Measurements from ENCODE around the gene CDC42BPG.
A peak's percentile ranks its signal among the peaks of the same experiment; 100 is the strongest.
"Not testable (repeated sequence)": the region's sequence is repeated elsewhere in the genome, so short reads cannot be mapped to it uniquely, and the experiment has no call there.

CDC42BPG gene

DNA sequence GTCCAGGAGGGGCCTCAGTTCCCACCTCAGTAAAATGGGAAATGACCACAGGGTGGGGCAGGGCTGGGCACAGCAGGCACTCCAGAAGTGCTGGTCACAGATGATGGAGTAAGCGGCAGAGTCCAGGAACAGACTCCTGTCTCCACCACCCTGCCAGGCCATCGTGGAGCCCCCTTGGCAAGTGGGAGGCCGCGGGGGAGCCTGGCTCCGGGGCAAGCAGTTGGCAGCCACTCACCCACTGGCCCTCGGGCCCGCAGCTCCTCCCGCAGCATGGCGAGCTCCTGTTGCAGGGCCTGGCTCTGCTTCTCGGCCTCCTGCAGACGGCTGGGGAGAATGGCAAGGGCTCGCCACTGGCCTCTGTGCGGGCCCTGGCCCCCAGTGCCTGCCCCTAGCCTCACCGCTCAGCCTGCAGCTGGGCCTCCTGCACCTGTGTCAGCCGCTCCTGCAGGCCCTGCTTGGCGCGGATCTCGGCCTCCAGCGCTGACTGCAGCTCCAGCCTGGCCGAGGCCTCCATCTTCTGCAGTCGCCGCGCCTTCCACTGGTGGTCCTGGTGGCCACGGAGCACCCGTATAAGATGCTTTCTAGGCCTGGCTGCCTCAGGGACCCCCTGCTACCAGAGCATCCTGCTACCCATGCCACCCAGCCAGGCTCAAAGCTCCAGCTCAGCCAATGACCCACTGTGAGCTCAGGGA is 10.3 kb downstream of the CDC42BPG start:
- no peak for FAIRE-seq

DNA sequence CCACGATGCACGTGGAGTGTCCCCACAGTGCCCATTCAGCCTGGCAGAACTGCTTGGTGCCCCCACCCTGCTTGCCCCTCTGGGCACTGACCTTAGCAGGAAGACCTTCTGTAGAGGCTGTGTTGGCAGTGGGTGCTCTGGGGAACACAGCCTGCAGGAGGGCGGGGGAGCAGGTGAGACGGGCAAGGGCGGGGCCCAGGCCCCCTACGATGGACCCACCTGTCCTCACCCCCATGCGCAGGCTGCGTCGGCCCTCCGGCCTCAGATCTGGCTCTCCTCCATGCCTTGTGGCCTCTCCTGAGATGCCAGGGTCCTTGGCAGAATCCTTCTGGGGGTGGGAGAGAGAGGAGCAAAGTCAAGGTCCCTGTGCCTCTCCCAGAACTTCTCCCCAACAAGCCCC is 10.9 kb downstream of the CDC42BPG start:
- no peak for FAIRE-seq

DNA sequence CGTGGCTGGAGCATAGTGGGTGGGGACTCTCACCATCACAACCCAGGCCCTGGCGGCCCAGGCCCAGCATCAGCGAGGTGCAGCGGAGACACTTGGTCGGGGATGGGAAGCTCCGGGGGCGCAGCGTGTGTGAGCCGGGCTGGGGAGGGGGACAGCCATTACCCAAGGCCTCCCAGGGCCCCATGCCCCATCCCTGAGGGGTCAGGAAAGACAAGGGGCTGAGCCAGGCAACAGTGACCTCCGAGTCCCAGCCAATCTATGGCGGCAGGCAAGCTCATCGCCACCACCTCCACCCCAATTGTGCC is 11.3 kb downstream of the CDC42BPG start:
- FAIRE-seq, result no peak

DNA sequence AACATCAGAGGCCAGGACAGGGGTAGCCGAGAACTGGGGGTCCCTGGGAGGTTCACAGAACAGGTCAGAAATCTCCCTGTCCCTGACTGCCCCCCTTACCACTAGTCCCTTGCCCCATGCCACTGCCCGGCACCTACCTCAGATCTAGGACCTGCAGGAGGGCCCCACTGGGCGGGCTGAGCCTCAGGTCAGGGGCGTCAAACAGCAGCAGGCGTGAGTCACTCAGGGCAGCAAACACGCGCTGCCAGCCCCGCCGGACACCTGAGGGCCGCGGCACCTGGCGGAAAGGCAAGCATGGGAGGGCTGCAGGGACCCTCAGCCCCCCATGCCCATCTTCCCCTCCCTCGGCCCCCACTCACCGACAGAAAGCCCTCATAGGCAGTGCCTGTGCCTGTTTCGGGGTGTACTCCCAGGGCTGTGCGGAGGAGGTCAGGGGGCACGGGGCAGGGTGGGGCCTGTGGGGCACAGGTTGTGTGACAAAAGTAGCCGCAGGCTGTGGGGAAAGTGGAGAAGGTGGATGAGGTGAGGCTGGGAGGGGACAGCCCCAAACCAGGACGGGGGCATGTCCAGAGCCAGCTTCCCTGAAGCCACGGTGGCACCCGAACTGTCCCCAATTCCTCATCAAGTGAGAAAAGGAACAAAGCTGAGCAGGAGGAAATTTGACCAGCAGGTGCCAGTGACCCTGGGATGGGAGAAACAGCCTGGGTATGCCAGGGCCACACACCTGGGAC is 11.8 kb downstream of the CDC42BPG start:
- FAIRE-seq, result no peak

DNA sequence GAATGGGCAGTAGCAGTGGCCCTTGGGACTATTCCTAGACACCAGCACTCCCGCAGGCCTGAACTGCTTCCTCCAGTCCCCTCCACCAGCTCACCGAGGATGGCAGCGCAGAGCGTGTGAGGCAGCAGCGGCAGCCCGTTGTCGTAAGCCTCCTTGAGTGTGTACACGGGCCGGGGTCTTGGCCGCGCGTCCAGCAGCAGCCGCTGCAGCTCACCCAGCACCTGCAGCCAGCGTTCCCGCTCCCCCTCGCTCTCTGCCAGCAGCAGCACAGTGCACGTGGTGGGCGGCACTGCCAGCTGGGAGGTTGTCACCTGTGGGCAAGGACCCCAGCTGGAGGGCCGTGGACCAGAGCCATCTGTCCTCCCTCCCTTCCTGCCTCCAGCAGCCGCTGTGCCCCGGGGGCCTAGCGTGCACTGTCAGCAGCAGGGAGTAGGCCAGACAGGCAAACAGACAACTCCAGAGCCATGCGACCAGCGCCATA is 13.0 kb downstream of the CDC42BPG start:
- FAIRE-seq, result no peak

DNA sequence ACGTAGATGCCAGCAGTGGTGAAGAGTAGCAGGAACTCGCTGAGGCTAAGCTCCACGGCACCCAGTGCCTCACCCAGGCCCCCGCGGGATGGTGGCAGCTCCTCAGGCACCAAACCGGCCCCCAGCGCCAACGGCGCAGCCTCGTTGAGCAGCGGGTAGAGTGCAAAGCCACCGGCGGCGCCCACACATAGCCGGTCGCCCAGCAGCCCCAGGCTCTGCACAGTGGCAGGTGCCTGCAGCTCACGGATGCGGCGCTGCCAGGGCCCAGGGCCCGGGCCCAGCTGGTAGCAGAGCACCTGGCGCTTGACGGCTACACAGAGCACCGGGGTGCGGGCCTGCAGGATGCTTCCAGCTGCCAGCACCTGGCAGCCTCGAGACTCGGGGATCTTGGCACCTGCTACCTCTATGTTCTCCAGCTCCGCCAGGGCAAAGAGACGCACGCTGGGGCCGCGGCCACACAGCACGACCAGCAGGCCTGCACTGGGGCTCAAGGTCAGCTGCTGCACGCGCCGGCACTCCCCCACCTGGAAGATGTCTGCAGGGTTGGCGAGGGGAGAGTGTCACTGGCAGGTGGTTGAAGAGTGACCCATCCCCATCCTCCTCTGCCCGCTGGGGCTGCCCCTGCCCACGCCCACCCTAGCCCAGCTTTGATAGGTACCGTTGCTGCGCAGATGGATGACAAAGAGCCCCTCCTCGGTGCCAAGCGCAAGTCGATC is 14.8 kb downstream of the CDC42BPG start:
- FAIRE-seq, result no peak

DNA sequence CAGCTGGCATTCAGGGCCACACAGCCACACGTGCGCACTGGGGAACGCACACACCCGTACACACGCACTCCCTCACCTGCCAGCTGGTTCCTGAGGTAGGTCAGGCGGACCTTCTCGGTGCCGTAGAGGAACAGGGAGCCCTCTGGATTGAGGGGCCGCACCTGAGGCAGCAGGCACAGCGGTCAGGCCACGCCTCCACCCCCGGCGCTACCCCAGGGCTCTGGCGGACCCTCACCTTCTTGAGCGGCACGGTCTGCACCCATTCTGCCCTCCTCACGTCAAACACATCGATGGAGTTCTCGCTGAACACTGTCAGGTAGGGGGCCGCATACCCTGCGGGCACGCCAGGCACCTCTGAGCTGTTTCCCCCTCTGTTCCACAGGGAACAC is 17.0 kb downstream of the CDC42BPG start:
- no peak for FAIRE-seq

DNA sequence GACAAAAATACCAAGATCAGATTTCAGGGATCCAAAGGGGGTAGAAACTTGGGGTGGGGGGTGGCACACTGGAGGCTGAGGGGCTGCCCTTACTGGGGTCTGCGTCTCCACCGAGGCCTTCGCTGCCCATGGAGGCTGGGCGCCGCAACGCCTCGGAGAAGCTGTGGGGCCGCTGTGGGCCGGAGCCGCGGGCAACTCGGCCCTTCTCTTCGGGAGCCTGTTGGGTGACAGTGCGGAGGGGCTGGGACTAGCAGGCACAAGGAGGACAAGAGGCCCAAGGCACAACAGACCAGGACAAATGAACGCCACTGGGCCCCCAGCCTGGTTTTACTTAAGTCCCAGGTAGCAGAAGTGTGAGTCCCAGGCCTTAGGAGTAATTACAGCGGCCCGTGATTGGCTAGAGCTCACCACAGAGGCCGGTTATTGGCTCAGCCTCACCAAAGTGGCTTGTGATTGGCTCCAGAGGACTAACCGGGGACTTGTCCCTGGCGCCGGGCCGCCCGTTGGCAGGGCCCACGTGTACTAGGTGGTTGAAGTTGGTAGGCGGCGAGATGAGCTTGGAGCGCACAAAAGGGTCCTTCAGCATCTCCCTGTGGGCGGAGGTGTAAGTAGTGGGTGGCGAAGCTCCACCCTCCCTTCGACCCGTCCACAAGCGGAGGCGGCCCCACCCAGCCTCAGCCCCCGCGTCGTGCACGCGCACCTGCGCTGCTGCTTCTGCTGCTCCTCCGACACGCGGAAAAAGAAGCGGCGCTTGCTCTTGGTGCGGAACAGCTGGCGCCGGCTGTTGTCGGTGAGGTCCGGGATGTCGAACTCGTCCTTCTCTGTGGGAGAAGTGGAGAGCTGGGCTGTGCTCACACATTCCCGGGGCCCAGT is 17.6 kb downstream of the CDC42BPG start:
- no peak for FAIRE-seq

DNA sequence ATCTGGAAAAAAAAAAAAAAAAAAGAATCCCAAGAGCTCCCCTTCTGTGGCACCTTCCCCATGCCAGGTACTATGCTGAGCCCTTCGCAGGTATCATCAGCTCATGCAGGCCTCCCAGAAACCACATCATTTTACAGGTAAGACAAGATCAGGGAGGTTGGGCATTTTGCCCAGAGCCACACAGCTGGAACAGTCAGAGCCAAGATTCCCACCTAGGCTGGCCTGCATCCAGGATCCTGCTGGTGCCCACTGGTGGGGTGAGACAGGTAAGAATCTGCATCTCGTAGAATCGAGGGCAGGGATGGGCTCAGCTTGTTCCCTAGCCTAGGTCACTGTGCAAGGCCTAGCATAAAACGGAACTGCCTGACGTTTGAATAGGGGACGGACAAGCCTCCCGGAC is 18.4 kb downstream of the CDC42BPG start:
- FAIRE-seq, result no peak

DNA sequence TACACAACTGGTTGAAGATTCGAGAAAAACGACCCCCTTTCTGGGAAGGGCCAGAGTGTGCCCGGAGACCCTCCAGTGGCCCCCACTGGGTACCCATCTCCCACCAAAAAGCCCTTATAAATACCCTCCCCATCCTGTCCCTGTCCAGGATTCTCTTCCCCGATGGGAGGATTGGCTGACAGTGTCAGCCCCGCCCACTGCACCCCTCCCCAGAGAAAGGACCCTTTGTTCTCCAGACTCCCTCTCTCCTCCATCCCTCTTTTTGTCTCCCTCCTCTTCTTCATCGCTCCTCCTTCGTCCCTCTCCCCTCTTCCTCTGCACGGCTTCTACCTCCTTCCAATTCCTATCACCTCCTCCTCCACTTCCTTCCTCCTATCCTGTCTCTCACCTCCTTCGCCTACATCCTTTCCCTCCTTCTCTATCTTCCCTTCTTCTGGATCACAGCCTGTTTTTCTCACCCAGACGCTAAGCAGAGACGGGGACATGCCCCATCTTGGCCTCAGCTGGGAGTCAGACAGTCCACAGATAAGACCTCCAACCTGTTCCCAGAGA is 20.8 kb downstream of the CDC42BPG start:
- no peak for FAIRE-seq

DNA sequence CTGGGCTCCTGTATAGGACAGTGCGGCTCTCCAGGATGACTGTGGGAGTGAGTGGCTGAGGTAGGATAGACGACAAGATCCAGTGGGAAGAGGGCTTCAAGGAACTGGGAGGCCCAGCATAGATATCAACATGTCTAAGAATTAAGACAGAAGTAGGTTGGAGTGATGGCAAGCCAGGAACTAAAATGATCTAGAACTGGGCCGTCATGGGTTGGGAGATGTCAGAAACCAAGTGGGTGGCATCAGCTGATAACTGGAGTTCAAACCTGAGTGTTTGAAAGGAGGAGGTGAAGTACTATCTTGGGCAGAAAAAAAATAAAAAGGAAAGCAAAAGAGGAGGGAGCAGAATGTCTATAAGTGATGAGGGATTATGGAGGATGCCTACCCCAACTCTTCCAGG is 27.0 kb downstream of the CDC42BPG start:
- FAIRE-seq, result no peak

DNA sequence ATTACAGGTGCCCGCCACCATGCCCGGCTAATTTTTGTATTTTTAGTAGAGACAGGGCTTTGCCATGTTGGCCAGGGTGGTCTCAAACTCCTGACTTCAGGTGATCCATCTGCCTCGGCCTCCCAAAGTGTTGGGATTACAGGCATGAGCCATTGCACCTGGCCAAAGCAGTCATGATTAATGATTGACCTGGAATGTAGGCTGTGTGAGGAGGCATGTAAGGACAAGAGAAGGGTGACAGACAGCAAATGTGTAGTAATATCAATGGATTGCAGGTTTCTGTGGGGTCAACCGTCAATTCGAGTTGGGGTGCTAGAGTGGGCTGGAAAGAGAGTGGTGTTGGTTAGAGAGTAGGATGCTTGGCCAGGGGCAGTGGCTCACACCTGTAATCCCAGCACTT is 29.0 kb downstream of the CDC42BPG start:
- not testable (repeated sequence) for FAIRE-seq

DNA sequence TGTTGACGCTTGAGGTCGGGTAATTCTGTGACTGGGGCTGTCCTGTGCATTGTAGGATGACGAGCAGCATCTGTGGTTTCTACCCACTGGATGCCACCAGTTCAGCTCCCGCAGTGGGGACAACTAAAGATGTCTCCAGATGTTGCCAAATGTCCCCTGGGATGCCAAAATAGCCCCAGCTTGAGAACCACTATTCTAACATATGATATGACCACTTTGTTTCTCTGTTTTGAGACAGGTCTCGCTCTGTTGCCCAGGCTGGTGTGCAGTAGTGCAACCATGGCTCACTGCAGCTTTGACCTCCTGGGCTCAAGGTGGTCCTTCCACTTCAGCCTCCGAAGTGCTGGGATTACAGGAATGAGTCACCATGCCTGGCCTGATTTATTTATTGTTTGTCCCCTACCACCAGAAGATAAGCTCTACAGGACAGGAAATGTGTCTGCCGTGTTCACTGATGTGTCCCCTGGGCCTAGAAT is 29.7 kb downstream of the CDC42BPG start:
- no peak for FAIRE-seq

DNA sequence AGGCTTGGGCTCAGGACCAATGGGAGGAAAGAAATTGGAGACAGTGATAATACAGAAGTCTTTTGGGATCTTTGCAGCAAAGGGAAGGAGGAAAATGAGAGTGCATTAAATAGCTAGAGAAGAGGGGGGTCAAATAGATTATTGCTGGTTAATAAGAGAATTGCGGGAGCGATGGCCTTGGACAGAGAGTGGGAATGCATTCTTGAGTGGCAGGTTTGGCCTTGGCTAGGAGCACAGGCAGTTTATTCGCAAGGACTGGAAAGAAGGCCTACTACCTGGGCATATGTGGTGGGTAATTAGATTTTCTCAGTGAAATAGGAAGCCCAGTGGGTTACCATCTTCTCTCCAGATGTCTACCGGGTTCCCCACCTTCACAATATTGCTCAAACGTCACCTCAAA is 30.6 kb downstream of the CDC42BPG start:
- FAIRE-seq, result no peak

DNA sequence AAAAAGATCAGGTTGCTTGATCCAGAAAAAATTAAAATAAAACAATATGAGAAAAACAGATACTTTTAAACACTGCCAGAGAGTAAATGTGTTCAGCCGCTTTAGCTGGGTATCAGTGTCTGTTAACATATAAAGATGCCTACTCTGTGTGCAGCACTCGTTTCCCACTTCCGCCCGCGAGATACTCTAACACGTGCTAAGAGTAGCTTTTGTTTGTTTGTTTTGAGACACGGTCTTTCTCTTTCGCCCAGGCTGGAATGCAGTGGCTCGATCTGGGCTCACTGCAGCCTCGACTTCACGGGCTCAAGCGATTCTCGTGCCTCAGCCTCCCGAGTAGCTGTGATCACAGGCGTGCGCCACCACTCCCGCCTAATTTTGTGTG is 33.6 kb downstream of the CDC42BPG start:
- FAIRE-seq, result no peak

DNA sequence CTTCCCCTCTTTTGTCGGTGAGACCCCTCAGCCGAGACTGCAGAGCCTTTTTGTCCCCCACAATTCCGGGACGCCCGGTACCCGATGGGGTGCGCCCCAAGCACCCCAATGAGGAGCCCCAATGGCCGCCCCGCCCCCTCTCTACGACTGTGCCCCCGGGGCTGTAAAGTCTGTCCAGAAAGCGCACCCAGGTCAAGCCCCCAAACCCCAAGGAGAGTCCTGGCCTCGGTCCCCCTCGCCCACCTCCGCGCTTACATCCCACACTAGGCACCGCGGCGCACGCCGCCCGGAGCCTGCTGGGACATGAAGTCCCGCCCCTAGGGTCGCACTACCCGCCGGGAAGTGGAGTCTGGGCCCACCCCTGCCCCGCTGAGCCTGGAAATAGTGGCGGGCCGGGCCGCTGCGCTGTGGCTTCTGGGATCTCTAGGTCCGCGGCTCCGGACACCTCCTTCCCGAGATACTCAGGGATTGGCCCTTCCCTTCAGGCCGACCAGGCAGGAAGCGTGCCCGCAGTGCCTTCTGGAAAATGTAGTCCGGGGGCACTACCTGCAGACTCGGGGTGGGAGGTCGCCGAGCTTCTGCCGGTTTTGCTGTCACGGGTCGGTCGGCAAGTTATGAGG is 34.1 kb downstream of the CDC42BPG start, which contains the start of gene MEN1:
MEN1 (minus strand) TSS at position 281 of the 620 bp plus-strand sequence. CDS start 442 bp downstream, outside the sequence.
- peak; percentile 90 for FAIRE-seq

DNA sequence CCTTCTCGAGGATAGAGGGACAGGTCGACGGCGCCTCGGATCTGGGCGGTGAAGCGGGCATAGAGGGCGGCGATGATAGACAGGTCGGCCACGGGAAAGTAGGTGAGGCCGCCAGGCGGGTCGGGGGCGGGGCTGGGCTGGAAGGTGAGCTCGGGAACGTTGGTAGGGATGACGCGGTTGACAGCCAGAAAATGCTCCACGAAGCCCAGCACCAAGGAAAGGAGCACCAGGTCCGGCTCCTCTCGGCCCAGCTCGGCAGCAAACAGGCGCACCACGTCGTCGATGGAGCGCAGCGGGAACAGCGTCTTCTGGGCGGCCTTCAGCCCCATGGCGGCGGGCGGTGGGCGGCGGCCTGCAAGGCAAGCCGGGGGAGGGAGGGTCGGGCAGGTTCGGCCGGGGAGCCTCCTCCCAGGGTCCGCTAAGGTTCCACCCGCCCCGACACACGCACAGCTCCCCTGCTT is 34.6 kb downstream of the CDC42BPG start:
- FAIRE-seq, result no peak

DNA sequence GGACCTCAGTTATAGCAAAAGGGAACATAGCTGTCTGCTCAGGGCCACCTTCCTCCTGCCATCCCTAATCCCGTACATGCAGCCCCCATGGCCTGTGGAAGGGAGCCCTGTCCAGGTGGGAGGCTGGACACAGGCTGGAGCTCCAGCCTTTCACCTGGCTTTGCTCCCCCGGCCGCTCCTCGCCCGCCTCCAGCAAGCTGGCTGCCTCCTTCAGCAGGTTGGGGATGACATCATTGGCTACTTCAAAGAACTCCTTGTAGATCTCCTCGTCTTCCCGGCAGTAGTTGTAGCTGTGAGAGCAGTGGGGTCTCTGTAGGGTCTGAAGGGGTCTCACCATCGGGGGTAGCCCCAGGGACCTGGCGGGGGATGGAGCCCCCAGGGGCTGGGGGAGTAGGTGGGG is 39.0 kb downstream of the CDC42BPG start:
- FAIRE-seq, result no peak

DNA sequence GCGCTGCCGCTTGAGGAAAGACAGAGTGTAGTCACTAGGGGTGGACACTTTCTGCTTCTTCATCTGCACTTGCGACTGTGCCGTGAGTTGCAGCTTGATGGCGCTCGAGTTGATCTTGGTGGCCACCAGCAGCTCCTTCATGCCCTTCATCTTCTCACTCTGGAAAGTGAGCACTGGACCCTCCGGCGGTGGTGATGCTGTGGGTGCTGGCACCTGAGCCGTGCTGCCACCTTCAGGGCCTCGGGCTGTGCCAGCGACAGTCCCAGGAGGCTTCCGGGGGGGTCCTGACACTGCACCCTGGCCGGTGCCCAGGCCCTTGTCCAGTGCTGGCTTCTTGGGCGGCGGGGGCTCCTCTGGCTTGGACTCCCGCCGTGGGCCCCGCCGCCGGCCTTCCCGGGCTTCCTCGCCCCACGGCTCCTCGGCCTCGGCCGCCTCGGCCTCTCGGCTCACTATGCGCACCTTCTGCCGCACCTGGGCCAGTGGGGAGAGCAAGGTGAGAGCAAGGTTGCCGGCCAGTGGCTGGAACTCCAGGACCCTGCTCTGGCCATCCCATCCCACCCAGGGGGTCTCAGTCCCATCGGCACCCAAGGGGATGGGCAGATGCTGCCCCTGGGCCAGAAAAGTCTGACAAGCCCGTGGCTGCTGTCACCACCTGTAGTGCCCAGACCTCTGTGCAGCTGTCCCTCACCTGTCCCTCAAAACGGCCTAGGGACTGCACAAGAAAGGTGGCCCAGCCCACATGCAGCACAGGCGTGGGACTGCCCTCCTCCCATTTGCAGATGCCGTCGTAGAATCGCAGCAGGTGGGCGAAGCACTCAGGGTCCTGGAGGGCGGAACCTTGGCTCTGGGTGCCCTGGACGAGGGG is 39.9 kb downstream of the CDC42BPG start:
- no peak for FAIRE-seq

DNA sequence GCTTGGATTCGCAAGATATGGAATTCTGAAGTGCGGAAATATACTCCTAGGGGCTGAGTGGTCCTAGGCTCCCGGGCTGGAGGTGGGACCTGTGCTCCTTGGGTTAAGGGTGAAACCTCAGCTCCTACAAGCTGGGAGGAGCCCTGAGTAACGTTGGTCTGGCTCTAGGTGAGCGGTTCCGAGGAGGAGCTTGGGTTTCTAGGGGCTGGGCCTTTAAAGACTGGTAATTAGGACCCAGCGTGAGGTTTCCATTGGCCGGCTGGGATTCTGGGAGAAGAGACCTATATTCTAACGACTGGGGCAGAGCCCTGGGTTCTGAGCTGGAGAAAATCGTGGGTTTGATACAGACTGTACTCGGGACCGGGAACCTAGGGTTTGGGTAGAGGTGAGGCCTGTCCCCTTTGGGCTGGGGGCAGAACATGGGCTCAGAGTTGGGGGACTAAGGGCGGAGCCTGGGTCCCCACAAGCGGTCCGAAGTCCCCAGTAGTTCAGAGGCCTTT is 40.6 kb downstream of the CDC42BPG start:
- FAIRE-seq, result no peak

Measured in endometrium (tissue), 2 donors.